Tibial nerve (tissue), 4 donors: ENCODE measurements around the gene TKTL1.

Experiments used
- CTCF ChIP-seq, 5 experiments: fragments of 200-600 bp in 3 of 5; fragments of 450-650 bp in 2 of 5; sonication (generic) in 3 of 5; IDR thresholded peaks; one replicate each; pipeline ENCODE4 v1.5.1; 2016 to 2019; ENCODE audit warnings: antibody characterized with exemption in 5 of 5, mild to moderate bottlenecking in 3 of 5, moderate library complexity in 2 of 5
- EP300 ChIP-seq, 2 donors: sonication (generic); formaldehyde crosslinking; IDR thresholded peaks; one replicate each; pipeline ENCODE4 v1.6.1; 2017; ENCODE audit warnings: antibody characterized with exemption in 2 of 2, mild to moderate bottlenecking in 1 of 2
- POLR2A ChIP-seq, 2 donors: fragments of 450-650 bp; IDR thresholded peaks; one replicate each; pipeline ENCODE4 v1.6.1; 2017; ENCODE audit warnings: antibody characterized with exemption in 2 of 2, mild to moderate bottlenecking in 2 of 2, moderate library complexity in 2 of 2

DNA sequence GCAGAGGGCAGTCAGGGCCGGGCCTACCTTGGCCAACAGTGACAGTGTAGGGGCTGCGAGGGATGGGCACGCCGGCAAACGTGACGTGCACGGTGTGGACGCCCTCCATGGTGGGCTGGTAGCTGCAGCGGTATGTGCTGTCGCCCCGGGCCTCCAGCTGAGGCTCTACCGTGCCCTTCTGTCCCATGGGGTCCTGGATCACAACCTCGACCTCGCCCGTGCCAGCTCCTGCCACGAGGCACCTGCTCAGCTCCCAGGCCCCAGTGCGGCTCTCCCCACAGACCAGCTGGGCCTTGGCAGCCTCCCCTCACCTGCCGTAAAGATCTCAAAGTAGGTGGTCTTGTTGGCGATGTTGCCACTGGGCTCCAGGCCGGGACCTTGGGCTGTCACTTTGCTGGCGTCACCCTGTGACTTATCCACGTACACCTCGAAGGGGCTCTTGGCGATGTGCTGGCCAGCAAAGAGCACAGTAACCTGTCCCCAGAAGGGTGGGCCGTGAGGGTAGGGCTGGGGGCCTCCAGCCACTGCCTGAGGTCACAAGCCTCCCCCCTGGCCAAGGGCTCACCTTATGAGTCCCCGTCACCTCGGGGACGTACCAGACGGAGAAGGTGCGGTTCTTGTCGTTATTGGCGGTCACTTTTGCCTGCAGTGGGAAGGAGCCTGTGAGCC, 70.5 kb downstream of the TKTL1 start:
- TF ChIP-seq CTCF (IDR thresholded peaks at IDR 0.05) (no peak), POLR2A (IDR thresholded peaks at IDR 0.05) (no peak), EP300 (IDR thresholded peaks at IDR 0.05) (no peak)
